Measurements from ENCODE around the gene RNF151.

GRCh38 chr16:2013527-2013926 is 46.9 kb downstream of the RNF151 start:
- no peak for TF ChIP-seq CTCF (IDR thresholded peaks at IDR 0.05 in 8 of 11, conservative IDR thresholded peaks at IDR 0.05 in 3 of 11)
- TF ChIP-seq POLR2AphosphoS5 (IDR thresholded peaks at IDR 0.05) = no peak

Measured in spleen (tissue), 7 donors.